Spleen (tissue), 11 donors: ENCODE data around the gene NKD1. TPM values are rescaled to one million over a fixed set of nuclear protein-coding genes. Genes with fewer than 3 reads are reported as not detected.

Experiments used
- DNase-seq: peaks from one replicate; pipeline ENCODE4 v3.0.0-alpha.2; 2020
- H3K27ac ChIP-seq, 8 donors: fragments of 200-600 bp; sonication (generic) in 7 of 8; 1 replicate in 4 of 8; 2 replicates in 4 of 8; pipeline versions ENCODE4 v1.5.0 to v1.8.0; 2016 to 2021; ENCODE audit warnings: inconsistent platforms in 4 of 8, mild to moderate bottlenecking in 4 of 8, moderate library complexity in 1 of 8
- H3K27me3 ChIP-seq, 7 donors: fragments of 200-600 bp; sonication (generic) in 6 of 7; replicated peaks in 1 of 7; 1 replicate in 4 of 7; 2 replicates in 3 of 7; pipeline versions ENCODE4 v1.5.0 to v1.8.0; 2016 to 2021; ENCODE audit warnings: inconsistent platforms in 3 of 7, mild to moderate bottlenecking in 1 of 7
- H3K36me3 ChIP-seq, 6 donors: fragments of 200-600 bp; sonication (generic) in 5 of 6; 1 replicate in 4 of 6; 2 replicates in 2 of 6; pipeline versions ENCODE4 v1.5.0 to v1.8.0; 2016 to 2021; ENCODE audit warnings: inconsistent platforms in 2 of 6
- H3K4me1 ChIP-seq, 6 donors: fragments of 200-600 bp; sonication (generic) in 5 of 6; 1 replicate in 3 of 6; 2 replicates in 3 of 6; pipeline versions ENCODE4 v1.5.0 to v1.8.0; 2016 to 2021; ENCODE audit warnings: inconsistent platforms in 3 of 6
- H3K4me3 ChIP-seq, 8 donors: fragments of 200-600 bp; sonication (generic) in 7 of 8; 1 replicate in 4 of 8; 2 replicates in 4 of 8; pipeline versions ENCODE4 v1.5.0 to v1.8.0; 2016 to 2021; ENCODE audit warnings: inconsistent platforms in 4 of 8, mild to moderate bottlenecking in 4 of 8, moderate library complexity in 2 of 8
- H3K9me3 ChIP-seq, 8 donors: fragments of 200-600 bp; sonication (generic) in 7 of 8; 1 replicate in 4 of 8; 2 replicates in 4 of 8; pipeline versions ENCODE4 v1.5.0 to v1.8.0; 2016 to 2021; ENCODE audit warnings: inconsistent platforms in 4 of 8
- CTCF ChIP-seq, 11 experiments: fragments of 200-600 bp in 7 of 11; fragments of 450-650 bp in 4 of 11; sonication (generic) in 4 of 11; IDR thresholded peaks in 8 of 11; conservative IDR thresholded peaks in 3 of 11; 1 replicate in 7 of 11; 2 replicates in 4 of 11; pipeline versions ENCODE4 v1.4.0 to v1.8.0; 2016 to 2021; ENCODE audit warnings: antibody characterized with exemption in 11 of 11, inconsistent platforms in 4 of 11, mild to moderate bottlenecking in 1 of 11
- POLR2A ChIP-seq, 3 donors: fragments of 450-650 bp; IDR thresholded peaks; one replicate each; pipeline ENCODE4 v1.5.1; 2017; ENCODE audit warnings: antibody characterized with exemption in 3 of 3, mild to moderate bottlenecking in 1 of 3
- POLR2AphosphoS5 ChIP-seq, 3 donors: sonication (generic); formaldehyde crosslinking; IDR thresholded peaks; one replicate each; pipeline ENCODE4 v1.5.1; 2017; ENCODE audit warnings: antibody characterized with exemption in 3 of 3
- WGBS, 5 donors: extraction: QIAGEN DNeasy Blood & Tissue Kit in 3 of 5; methylation state at CpG; one replicate each; pipeline versions ENCODE4 v1.1.5 to v1.1.7; 2013 to 2018; 5-methylcytosine and 5-hydroxymethylcytosine counted together
- intact Hi-C: fragments of 100-400 bp; cut with DNase I; formaldehyde crosslinking; loops from one replicate; pipeline ENCODE4 v1.15.0; 2023; ENCODE audit warnings: low total_unique reads
- polyA plus RNA-seq, 3 donors: library from polyadenylated mRNA; stranded (reverse); fragments of 200-250 nt; gene quantifications; one replicate each; pipeline ENCODE4 v1.2.1, GENCODE V29; 2013
- total RNA-seq, 7 donors: library from RNA; depleted of rRNA in 3 of 7; stranded (reverse); fragments of >200 nt in 3 of 7; fragmentation: NEBNext Ultra II Directional in 4 of 7; extraction: Animal tissue kit (Norgen Biotek cat#: 25700) in 4 of 7; gene quantifications; one replicate each; pipeline versions ENCODE4 v1.1.0 to v1.2.1, GENCODE V29; 2016 to 2021
- donor health status: healthy with polysubstance abuse.
- donor health status: DM: no; HTN: no; CAD: no; lungs with moderate emphysema.
- donor health status: DM: no; HTN: no; CAD: no.
- donor health status: Bipolar disorder and iron deficiency.
- donor health status: healthy.
- donor health status: DM: no; HTN: no; CAD: no.
- donor health status: DM: yes; HTN: yes; CAD: no.

Gene NKD1
- total and polyA plus RNA-seq, 10 donors = 0.11 to 15.2 (median 3.6) TPM

DNA sequence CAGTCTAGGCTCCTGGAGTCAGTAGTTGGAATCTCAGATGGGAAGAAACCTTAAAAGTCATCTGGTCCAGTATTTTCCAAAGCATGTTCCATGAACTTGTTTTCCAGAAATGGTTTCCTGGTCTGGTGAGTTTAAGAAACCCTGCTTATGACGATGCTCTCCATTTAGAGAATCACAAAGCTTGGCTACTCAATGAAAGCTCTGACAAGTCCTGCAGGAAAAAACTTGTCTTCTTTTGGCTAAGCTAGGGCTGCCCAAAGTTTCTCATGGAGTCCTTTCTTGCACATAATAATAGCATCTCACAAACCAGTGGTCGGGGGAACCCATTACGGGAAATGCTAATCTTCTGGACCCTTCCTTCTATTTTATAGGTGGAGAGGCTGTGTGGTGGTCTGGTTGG lies 5.5 kb upstream of the NKD1 start:
- Histone ChIP-seq H3K36me3 (no peaks in the 10 kb centered on the region), H3K4me3 (no peak overlapping the region), H3K27me3 (peaks cover 0 to 23% (median 0%) of the 10 kb centered on the region in 7 donors), H3K27ac (no peak overlapping the region), H3K4me1 (peaks cover 0 to 13% (median 6%) of the 10 kb centered on the region in 6 donors), H3K9me3 (peaks cover 0 to 7% (median 0%) of the 10 kb centered on the region in 8 donors)
- intact Hi-C loops = no loop called here
- TF ChIP-seq CTCF (IDR thresholded peaks at IDR 0.05 in 8 of 11, conservative IDR thresholded peaks at IDR 0.05 in 3 of 11) = no peak
- TF ChIP-seq POLR2A (IDR thresholded peaks at IDR 0.05) = no peak
- TF ChIP-seq POLR2AphosphoS5 (IDR thresholded peaks at IDR 0.05) = no peak
- no peak for DNase-seq
- WGBS, 5 donors = 89 to 98% (median 93%) methylated on average over 3 of the region's 3 CpGs

DNA sequence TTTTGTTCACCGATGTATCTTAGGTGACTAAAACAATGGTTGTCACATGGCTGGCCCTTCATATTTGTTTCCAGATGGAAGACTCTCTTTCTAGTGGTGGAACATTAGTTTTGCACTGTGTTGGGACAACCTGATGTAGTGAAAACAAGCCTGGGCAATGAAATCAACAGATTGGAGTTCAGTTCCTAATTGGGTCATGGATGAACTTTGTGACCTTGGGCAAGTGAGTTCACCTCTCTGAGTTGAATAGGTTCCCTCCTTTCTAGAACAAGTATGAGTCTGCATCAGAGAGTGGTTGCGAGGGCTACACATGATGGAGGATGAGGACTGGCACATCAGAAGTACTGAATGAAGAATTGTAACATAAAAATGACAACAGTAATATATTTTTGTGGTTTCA lies 2.1 kb upstream of the NKD1 start:
- Histone ChIP-seq H3K36me3 (no peaks in the 10 kb centered on the region), H3K4me1 (peaks cover 0 to 33% (median 13%) of the 10 kb centered on the region in 6 donors), H3K4me3 (no peak overlapping the region), H3K27ac (no peak overlapping the region), H3K27me3 (peaks cover 0 to 44% (median 11%) of the 10 kb centered on the region in 7 donors), H3K9me3 (peaks cover 0 to 7% (median 0%) of the 10 kb centered on the region in 8 donors)
- TF ChIP-seq POLR2A (IDR thresholded peaks at IDR 0.05) (no peak), POLR2AphosphoS5 (IDR thresholded peaks at IDR 0.05) (no peak), CTCF (IDR thresholded peaks at IDR 0.05 in 8 of 11, conservative IDR thresholded peaks at IDR 0.05 in 3 of 11) (no peak)
- WGBS, 5 donors = 91 to 100% (median 96%) methylated on average over 2 of the region's 2 CpGs
- DNase-seq = no peak
- intact Hi-C loops = no loop called here

- intact Hi-C loops = no loop called here
- H3K36me3 ChIP-seq = no peaks in the 10 kb centered on the region
- H3K27ac ChIP-seq = peak overlapping the region in 5 of 8 donors; percentile 33 to 72 (median 59)
- 1 to 2% (median 2%) methylated on average over 19 to 50 of the region's 50 CpGs for WGBS, 5 donors
- H3K9me3 ChIP-seq = peaks cover 0 to 7% (median 0%) of the 10 kb centered on the region in 8 donors
- peaks cover 0 to 33% (median 13%) of the 10 kb centered on the region in 6 donors for H3K4me1 ChIP-seq
- H3K27me3 ChIP-seq = peaks cover 0 to 44% (median 11%) of the 10 kb centered on the region in 7 donors
- peak overlapping the region; percentile 74 to 93 (median 82) for H3K4me3 ChIP-seq
- no peak for TF ChIP-seq POLR2A (IDR thresholded peaks at IDR 0.05)
- peak in 2 of 3 donors; percentile 41 to 65 for TF ChIP-seq POLR2AphosphoS5 (IDR thresholded peaks at IDR 0.05)
- TF ChIP-seq CTCF (IDR thresholded peaks at IDR 0.05 in 8 of 11, conservative IDR thresholded peaks at IDR 0.05 in 3 of 11) = peak in 7 of 11 experiments; percentile 11 to 53 (median 35)
- peak; percentile 88 for DNase-seq
Observed at GRCh38 chr16:50547340-50548124, 664 bp upstream of the NKD1 start.

DNA sequence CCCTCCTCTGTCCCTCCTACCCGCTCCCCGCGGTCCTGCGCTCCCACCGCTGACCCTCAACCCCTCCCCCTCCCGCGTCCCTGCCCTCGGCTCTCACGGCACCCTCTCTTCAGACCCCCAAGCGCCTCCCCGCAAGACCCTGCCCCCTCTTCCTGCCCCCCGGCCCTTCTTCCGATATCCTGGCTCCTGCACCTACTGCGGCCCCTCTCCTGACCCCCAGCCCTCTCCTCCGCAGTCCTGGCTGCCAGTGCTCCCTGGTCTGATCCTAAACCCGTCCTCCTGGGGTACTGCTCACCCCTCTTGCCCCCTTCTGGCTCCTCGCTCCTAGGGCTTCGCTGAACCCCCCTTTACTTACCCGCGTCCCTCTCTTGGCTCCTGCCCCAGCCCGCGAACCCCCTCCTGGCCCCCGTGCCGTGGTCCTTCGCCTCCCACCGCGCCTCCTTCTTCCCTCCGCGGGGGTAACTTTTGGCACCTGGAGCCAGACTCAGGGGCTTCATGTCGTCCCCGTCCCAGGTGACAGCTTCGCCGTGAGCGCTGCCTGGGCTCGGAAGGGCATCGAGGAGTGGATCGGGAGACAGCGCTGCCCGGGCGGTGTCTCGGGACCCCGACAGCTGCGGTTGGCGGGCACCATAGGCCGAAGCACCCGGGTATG lies 839 bp downstream of the NKD1 start:
- TF ChIP-seq POLR2A (IDR thresholded peaks at IDR 0.05) (no peak), CTCF (IDR thresholded peaks at IDR 0.05 in 8 of 11, conservative IDR thresholded peaks at IDR 0.05 in 3 of 11) (no peak)
- Histone ChIP-seq H3K27ac (peak overlapping the region in 4 of 8 donors; percentile 60 to 72 (median 66)), H3K4me3 (peak overlapping the region; percentile 74 to 93 (median 82)), H3K4me1 (peaks cover 0 to 33% (median 13%) of the 10 kb centered on the region in 6 donors), H3K36me3 (no peaks in the 10 kb centered on the region), H3K9me3 (no peaks in the 10 kb centered on the region), H3K27me3 (peaks cover 0 to 44% (median 11%) of the 10 kb centered on the region in 7 donors)
- 25 to 36% (median 27%) methylated on average over 44 to 46 of the region's 46 CpGs for WGBS, 5 donors
- no peak for DNase-seq
- intact Hi-C loops = no loop called here
